Measurements from ENCODE around the gene KIF26A. TPM values are rescaled to one million over a fixed set of nuclear protein-coding genes. Genes with fewer than 3 reads are reported as not detected.

The KIF26A gene
- total RNA-seq, 6 donors from 2014 or later, result 1.8 to 7.3 (median 3.5) TPM

- TF ChIP-seq POLR2A (IDR thresholded peaks at IDR 0.05) (no peak), CTCF (IDR thresholded peaks at IDR 0.05) (no peak), POLR2AphosphoS5 (IDR thresholded peaks at IDR 0.05) (no peak), EP300 (IDR thresholded peaks at IDR 0.05) (no peak)
- Histone ChIP-seq H3K27ac (no peak overlapping the region), H3K4me3 (no peak overlapping the region), H3K27me3 (no peaks in the 10 kb centered on the region), H3K36me3 (peaks cover 0 to 9% (median 0%) of the 10 kb centered on the region in 4 donors), H3K4me1 (peaks cover 0 to 18% (median 7%) of the 10 kb centered on the region in 4 donors), H3K9me3 (no peaks in the 10 kb centered on the region)
- DNase-seq (no peak), ATAC-seq (ENCODE audit: low FRiP score in 2 of 2) (no peak)
- 81 to 84% methylated on average over 11 to 20 of the region's 20 CpGs for WGBS, 2 donors
Measured at GRCh38 chr14:104169005-104169698, 30.8 kb downstream of the KIF26A start.

- H3K9me3 ChIP-seq, result no peaks in the 10 kb centered on the region
- H3K27me3 ChIP-seq, result no peaks in the 10 kb centered on the region
- TF ChIP-seq POLR2AphosphoS5 (IDR thresholded peaks at IDR 0.05) (no peak), CTCF (IDR thresholded peaks at IDR 0.05) (no peak), POLR2A (IDR thresholded peaks at IDR 0.05) (no peak), EP300 (IDR thresholded peaks at IDR 0.05) (no peak)
- DNase-seq (no peak), ATAC-seq (ENCODE audit: low FRiP score in 2 of 2) (no peak)
- no peak overlapping the region for H3K27ac ChIP-seq
- 86 to 88% methylated on average over 27 of the region's 27 CpGs for WGBS, 2 donors
- peaks cover 0 to 12% (median 0%) of the 10 kb centered on the region in 4 donors for H3K36me3 ChIP-seq
- H3K4me3 ChIP-seq, result no peak overlapping the region
- peaks cover 0 to 18% (median 7%) of the 10 kb centered on the region in 4 donors for H3K4me1 ChIP-seq
Measured at GRCh38 chr14:104169699-104170479, 31.5 kb downstream of the KIF26A start.

DNA sequence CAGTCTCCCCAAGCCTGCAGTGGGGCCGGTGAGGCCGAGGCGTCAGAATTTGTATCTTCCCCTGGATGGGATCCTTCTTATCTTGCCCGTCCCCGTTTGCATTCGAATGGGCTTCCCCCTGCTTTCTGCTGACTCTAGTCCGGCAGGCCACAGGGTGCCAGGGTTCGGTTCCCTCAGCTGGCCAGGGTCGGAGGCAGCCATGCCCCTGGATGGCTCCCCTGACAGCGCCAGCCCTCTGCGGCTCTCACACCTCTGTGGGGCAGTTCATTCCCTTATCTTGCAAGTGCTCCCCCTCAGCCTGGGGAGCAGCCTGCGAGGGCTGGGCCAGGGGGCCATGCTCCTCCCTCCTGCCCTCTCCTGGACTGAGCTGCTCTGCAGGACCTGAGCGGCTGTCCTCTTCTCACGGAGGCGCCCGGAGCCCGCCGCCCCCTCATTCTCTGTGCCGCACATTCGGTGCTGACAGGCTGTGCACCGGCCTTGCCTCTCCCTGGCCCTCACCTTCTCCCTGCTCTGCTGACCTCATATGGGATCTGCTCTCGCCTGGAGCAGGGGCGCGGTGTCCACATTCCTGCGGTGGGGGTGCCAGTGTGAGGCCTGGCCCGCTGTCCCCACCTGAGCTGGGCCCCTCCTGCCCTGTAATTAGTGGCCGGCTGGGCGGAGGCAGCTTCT is 32.8 kb downstream of the KIF26A start:
- ATAC-seq (ENCODE audit: low FRiP score in 2 of 2) (peak; percentile 28 to 81), DNase-seq (peak in 1 of 2 donors; percentile 58)
- TF ChIP-seq EP300 (IDR thresholded peaks at IDR 0.05), result no peak
- no peak for TF ChIP-seq CTCF (IDR thresholded peaks at IDR 0.05)
- TF ChIP-seq POLR2A (IDR thresholded peaks at IDR 0.05), result no peak
- no peak for TF ChIP-seq POLR2AphosphoS5 (IDR thresholded peaks at IDR 0.05)
- WGBS, 2 donors, result 77% methylated on average over 20 to 26 of the region's 28 CpGs
- H3K4me3 ChIP-seq, result peak overlapping the region in 2 of 4 donors; percentile 19 to 28
- no peak overlapping the region for H3K27ac ChIP-seq
- no peaks in the 10 kb centered on the region for H3K9me3 ChIP-seq
- no peaks in the 10 kb centered on the region for H3K27me3 ChIP-seq
- H3K4me1 ChIP-seq, result peaks cover 0 to 18% (median 7%) of the 10 kb centered on the region in 4 donors
- peaks cover 0 to 12% (median 5%) of the 10 kb centered on the region in 4 donors for H3K36me3 ChIP-seq

DNA sequence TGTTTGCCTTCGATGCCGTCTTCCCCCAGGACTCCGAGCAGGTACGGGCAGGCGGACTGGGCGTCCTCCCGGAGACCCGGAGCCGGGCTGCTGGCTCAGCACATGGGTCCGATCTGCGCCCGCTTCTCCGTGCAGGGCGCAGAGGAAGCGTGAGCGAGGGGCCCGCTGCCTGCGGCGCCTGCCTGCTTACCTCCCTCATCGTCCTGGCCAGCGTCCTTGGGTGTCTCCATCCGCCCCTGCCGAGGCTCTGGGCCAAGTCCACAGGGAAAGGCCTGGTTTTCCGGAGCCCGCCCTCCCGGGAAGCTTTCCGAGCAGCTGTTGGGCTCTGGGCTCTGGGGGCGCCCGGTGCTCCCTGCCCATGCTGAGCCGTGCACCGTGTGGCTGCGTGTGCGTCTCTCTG is 33.5 kb downstream of the KIF26A start:
- 69 to 92% methylated on average over 16 to 21 of the region's 33 CpGs for WGBS, 2 donors
- DNase-seq, result no peak
- TF ChIP-seq EP300 (IDR thresholded peaks at IDR 0.05) (no peak), POLR2AphosphoS5 (IDR thresholded peaks at IDR 0.05) (no peak)
- Histone ChIP-seq H3K4me1 (peaks cover 0 to 18% (median 7%) of the 10 kb centered on the region in 4 donors), H3K27me3 (no peaks in the 10 kb centered on the region), H3K4me3 (peak overlapping the region in 2 of 4 donors; percentile 19 to 28), H3K9me3 (no peaks in the 10 kb centered on the region), H3K27ac (no peak overlapping the region), H3K36me3 (peaks cover 0 to 17% (median 5%) of the 10 kb centered on the region in 4 donors)
- ATAC-seq (ENCODE audit: low FRiP score in 2 of 2), result peak in 1 of 2 donors; percentile 5

GRCh38 chr14:104172349-104172748 is 34.0 kb downstream of the KIF26A start:
- Histone ChIP-seq H3K27me3 (no peaks in the 10 kb centered on the region), H3K4me1 (peaks cover 0 to 18% (median 7%) of the 10 kb centered on the region in 4 donors), H3K27ac (no peak overlapping the region), H3K4me3 (no peak overlapping the region), H3K36me3 (peaks cover 0 to 19% (median 5%) of the 10 kb centered on the region in 4 donors), H3K9me3 (no peaks in the 10 kb centered on the region)
- 87 to 88% methylated on average over 1 to 13 of the region's 13 CpGs for WGBS, 2 donors
- ATAC-seq (ENCODE audit: low FRiP score in 2 of 2), result no peak
- no peak for DNase-seq
- no peak for TF ChIP-seq EP300 (IDR thresholded peaks at IDR 0.05)
- TF ChIP-seq POLR2A (IDR thresholded peaks at IDR 0.05), result no peak
- no peak for TF ChIP-seq POLR2AphosphoS5 (IDR thresholded peaks at IDR 0.05)
- TF ChIP-seq CTCF (IDR thresholded peaks at IDR 0.05), result no peak
